DOHH2 (cell line): ENCODE results near the gene LRPPRC.

Experiments
- EZH2phosphoT487 ChIP-seq: fragments of 200-600 bp; sonication (generic); IDR thresholded peaks from 2 replicates; pipeline ENCODE4 v1.6.1; 2017; ENCODE audit warnings: borderline replicate concordance, mild to moderate bottlenecking, antibody characterized with exemption, low read length, moderate library complexity, mixed read lengths
- TF ChIP-seq, protein P1 (sequence below): fragments of 200-600 bp; sonication (generic); IDR thresholded peaks from one replicate; pipeline ENCODE4 v1.5.1; 2014; ENCODE audit warnings: antibody characterized with exemption, mild to moderate bottlenecking, low read depth, low read length; ENCODE audit not compliant: poor library complexity, severe bottlenecking

GRCh38 chr2:43942881-43943280, 52.9 kb downstream of the LRPPRC start:
- TF ChIP-seq, protein P1, sequence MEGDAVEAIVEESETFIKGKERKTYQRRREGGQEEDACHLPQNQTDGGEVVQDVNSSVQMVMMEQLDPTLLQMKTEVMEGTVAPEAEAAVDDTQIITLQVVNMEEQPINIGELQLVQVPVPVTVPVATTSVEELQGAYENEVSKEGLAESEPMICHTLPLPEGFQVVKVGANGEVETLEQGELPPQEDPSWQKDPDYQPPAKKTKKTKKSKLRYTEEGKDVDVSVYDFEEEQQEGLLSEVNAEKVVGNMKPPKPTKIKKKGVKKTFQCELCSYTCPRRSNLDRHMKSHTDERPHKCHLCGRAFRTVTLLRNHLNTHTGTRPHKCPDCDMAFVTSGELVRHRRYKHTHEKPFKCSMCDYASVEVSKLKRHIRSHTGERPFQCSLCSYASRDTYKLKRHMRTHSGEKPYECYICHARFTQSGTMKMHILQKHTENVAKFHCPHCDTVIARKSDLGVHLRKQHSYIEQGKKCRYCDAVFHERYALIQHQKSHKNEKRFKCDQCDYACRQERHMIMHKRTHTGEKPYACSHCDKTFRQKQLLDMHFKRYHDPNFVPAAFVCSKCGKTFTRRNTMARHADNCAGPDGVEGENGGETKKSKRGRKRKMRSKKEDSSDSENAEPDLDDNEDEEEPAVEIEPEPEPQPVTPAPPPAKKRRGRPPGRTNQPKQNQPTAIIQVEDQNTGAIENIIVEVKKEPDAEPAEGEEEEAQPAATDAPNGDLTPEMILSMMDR = no peak
- no peak for TF ChIP-seq EZH2phosphoT487
